ENCODE data around the gene PSAPL1.

PSAPL1 gene

DNA sequence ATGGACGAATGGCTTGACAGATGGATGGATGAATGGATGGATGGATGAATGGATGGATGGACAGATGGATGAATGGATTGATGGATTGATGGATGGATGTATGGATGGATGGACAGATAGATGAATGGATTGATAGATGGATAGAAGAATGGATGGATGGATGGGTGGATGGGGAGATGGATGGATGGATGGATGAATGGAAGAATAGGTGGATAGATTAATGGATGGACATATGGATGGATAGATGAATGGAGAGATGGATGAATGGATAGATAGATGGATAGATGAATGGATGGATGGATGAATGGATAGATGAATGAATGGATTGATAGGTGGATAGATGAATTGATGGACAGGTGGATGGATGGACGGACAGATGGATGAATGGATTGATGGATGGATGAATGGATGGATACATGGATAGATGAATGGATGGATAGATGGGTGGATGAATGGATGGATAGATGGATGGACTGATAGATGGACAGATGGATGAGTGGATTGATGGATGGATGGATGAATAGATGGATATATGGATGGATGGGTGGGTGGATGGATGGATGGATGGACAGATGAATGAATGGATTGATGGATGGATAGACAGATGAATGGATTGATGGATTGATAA is 33.9 kb downstream of the PSAPL1 start:
- Histone ChIP-seq H3K36me3 (ENCODE audit: control insufficient read depth, insufficient read depth, low read length) (no peaks in the 10 kb centered on the region), H3K4me3 (replicated peaks; ENCODE audit: low read depth, low read length) (no peak overlapping the region), H3K27me3 (replicated peaks; ENCODE audit: control insufficient read depth, insufficient read depth, low read length) (peaks cover 1% of the 10 kb centered on the region; the same call in 1 of the 2 replicates)
- TF ChIP-seq, protein P1, sequence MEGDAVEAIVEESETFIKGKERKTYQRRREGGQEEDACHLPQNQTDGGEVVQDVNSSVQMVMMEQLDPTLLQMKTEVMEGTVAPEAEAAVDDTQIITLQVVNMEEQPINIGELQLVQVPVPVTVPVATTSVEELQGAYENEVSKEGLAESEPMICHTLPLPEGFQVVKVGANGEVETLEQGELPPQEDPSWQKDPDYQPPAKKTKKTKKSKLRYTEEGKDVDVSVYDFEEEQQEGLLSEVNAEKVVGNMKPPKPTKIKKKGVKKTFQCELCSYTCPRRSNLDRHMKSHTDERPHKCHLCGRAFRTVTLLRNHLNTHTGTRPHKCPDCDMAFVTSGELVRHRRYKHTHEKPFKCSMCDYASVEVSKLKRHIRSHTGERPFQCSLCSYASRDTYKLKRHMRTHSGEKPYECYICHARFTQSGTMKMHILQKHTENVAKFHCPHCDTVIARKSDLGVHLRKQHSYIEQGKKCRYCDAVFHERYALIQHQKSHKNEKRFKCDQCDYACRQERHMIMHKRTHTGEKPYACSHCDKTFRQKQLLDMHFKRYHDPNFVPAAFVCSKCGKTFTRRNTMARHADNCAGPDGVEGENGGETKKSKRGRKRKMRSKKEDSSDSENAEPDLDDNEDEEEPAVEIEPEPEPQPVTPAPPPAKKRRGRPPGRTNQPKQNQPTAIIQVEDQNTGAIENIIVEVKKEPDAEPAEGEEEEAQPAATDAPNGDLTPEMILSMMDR (IDR thresholded peaks at IDR 0.05; ENCODE audit: insufficient read depth, low read length, poor library complexity, severe bottlenecking) = no peak
- DNase-seq (ENCODE audit: extremely low read depth, insufficient read length) = no peak

- TF ChIP-seq, protein P1 (IDR thresholded peaks at IDR 0.05; ENCODE audit: insufficient read depth, low read length, poor library complexity, severe bottlenecking) = no peak
- H3K4me3 ChIP-seq (replicated peaks; ENCODE audit: low read depth, low read length) = no peak overlapping the region
- H3K36me3 ChIP-seq (ENCODE audit: control insufficient read depth, insufficient read depth, low read length) = no peaks in the 10 kb centered on the region
- H3K27me3 ChIP-seq (replicated peaks; ENCODE audit: control insufficient read depth, insufficient read depth, low read length) = peaks cover 1% of the 10 kb centered on the region; the same call in 1 of the 2 replicates
- DNase-seq (ENCODE audit: extremely low read depth, insufficient read length) = no peak
Measured at GRCh38 chr4:7399440-7400234, 35.1 kb downstream of the PSAPL1 start.

- DNase-seq (ENCODE audit: extremely low read depth, insufficient read length) = no peak
- Histone ChIP-seq H3K36me3 (ENCODE audit: control insufficient read depth, insufficient read depth, low read length) (no peaks in the 10 kb centered on the region), H3K4me3 (replicated peaks; ENCODE audit: low read depth, low read length) (no peak overlapping the region), H3K27me3 (replicated peaks; ENCODE audit: control insufficient read depth, insufficient read depth, low read length) (peaks cover 1% of the 10 kb centered on the region)
- TF ChIP-seq, protein P1 (IDR thresholded peaks at IDR 0.05; ENCODE audit: insufficient read depth, low read length, poor library complexity, severe bottlenecking) = no peak
Measured at GRCh38 chr4:7398788-7399439, 35.8 kb downstream of the PSAPL1 start.

DNA sequence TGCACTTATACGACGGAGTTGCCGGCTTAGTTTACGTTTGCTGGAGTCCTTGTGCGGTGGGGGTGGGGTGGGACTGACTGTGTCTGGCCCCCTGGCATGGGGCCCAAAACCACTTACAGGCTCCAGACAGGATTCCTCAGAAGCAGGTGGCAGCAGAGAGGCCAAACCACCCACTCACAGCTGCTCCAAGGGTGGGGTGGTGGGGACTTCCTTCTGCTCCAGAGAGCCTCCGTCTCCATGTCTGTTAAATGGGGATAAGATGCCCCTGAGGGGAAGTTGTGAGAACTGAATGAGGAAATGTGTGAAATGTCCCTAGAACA is 36.7 kb downstream of the PSAPL1 start:
- Histone ChIP-seq H3K27me3 (replicated peaks; ENCODE audit: control insufficient read depth, insufficient read depth, low read length) (peaks cover 1% of the 10 kb centered on the region), H3K4me3 (replicated peaks; ENCODE audit: low read depth, low read length) (no peak overlapping the region), H3K36me3 (ENCODE audit: control insufficient read depth, insufficient read depth, low read length) (no peaks in the 10 kb centered on the region)
- no peak for DNase-seq (ENCODE audit: extremely low read depth, insufficient read length)
- TF ChIP-seq, protein P1 (IDR thresholded peaks at IDR 0.05; ENCODE audit: insufficient read depth, low read length, poor library complexity, severe bottlenecking) = no peak

DNA sequence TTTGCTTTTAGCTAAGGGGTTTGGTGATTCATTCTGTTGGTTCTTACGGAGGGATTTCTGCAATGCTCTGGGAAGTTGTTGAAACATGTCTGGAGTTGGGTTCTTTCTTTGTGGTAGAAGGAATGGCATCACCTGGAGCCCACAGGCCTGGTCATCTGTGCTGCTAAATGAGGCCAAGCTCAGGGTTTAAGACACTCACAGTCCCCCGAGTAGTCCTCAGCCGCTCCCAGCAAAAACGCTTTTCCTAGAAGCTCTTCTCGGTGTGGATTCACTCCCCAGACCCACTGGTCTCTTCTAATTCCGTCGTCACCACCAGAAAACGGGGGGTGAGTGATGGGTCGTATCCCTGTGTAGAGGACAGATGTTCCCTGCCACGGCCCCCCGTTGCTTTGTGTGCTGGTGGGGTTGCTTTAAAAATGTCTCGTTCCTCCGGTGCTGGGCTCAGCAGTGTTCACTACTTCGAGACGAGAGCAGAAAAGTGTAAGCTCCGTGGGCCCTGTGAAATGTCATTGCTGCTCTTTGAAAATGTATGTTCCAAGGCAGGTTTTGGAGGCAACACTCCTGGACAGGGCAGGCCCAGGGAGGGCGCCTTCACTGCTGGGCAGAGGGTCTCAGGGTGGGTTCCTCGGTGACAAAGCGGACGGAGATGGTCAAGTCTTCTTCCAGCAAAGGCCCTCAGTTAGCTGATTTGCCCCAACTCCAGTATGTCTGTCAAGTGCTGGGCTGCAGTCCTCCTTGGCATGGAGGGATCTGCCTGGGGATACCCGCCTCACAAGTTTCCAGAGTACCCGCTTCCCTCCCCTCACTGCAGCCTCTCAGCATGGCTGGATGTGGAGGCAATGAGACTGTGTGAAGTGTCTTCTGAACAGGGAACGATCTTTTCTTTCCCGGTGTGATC is 37.3 kb downstream of the PSAPL1 start:
- H3K4me3 ChIP-seq (replicated peaks; ENCODE audit: low read depth, low read length) = no peak overlapping the region
- peaks cover 1% of the 10 kb centered on the region for H3K27me3 ChIP-seq (replicated peaks; ENCODE audit: control insufficient read depth, insufficient read depth, low read length)
- no peaks in the 10 kb centered on the region for H3K36me3 ChIP-seq (ENCODE audit: control insufficient read depth, insufficient read depth, low read length)
- no peak for DNase-seq (ENCODE audit: extremely low read depth, insufficient read length)
- TF ChIP-seq, protein P1 (IDR thresholded peaks at IDR 0.05; ENCODE audit: insufficient read depth, low read length, poor library complexity, severe bottlenecking) = no peak
